GM19238 (cell line): ENCODE results near the gene CFAP46.
A peak's percentile ranks its signal among the peaks of the same experiment; 100 is the strongest.

ENCODE experiments used
- DNase-seq: peaks from one replicate; pipeline ENCODE4 v3.0.0; 2011; ENCODE audit warnings: low spot score; ENCODE audit not compliant: insufficient read length

CFAP46 gene

DNA sequence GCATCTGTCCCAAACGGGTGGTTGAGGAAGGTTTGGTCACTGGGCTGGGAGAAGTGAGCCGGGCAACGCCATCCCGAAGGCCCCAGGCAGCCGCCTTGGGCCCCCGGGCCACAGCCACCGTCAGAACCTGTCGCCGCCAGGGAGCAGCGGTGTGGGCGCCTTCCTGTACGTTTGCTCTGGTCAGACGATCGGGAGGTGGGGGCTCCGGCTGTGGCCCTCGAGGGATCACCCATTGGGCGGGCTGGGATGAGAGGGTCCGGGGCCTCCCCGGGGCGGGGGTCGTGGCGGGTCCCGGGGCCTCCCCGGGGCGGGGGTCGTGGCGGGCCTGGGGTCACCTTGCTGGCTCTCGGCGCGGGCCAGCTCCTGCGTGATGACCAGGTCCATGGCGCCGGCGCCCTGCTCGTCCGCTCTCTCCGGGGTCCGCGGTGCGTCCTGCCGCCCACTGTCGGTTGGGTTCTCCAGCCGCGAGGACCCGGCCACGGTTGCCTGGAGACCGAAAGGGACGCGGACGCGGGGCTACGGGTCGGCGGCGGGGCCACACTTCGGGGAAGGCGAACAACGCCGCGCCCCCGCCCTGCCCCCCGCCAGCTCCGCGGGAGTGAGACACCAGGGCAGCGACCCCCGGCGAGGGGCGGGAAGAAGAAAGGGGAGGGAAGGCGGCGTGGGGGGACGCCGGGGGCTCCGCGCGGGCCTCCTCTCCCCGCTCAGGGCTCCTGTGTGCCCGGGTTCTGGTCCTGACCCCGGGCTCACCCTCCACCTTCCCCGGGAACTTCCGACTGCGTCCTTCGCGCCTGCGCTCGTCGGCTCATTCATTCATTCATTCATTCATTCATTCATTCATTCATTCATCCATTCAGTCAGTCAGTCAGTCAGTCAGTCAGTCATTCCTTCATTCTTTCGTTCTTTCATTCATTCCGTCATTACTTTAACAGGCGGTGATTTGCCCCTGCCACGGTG lies at the start of gene CFAP46:
Gene CFAP46, minus strand, starts transcription at position 470 of the 957 bp plus-strand sequence. Its CDS starts 86 bp downstream, at position 384.
- peak; percentile 62 for DNase-seq

DNA sequence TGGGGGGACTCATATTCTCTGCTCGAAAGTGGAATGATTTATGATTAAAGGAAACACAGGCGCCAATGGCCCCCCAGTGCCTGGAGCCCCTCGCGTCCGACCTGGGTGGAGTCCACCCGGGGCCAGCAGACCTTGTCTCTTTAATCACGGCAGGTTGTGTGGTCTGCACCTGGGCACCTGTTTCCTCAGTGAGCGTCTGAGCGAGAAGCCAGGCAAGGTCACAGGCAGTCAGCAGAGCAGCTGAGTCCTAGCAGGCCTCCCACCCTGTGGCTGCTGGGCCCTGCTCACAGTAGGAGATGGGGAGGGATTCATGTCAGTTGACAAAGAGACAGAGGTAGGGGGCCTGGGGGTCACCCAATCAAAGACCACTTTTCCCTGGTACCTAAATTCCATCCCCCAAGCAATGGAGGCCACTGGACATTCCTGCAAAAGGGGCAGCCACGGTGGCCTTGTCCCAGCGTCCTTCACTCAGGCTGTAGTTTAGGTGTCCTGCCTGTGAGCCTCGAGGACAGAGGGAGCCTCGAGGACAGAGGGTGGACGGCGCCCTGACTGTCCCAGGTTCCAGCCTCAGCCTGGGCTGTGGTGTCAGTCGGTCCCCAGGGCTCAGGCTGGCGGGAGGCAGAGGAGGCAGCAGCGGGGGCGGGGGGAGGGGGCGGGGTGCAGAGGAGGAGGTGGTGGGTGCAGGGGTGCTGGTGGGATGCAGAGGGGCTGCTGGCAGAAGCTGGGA lies 49.5 kb upstream of the CFAP46 start:
- DNase-seq: no peak

- DNase-seq: no peak
Observed at GRCh38 chr10:132990684-132991545, 48.5 kb upstream of the CFAP46 start.

GRCh38 chr10:132989476-132990415 lies 47.4 kb upstream of the CFAP46 start:
- DNase-seq: no peak

DNA sequence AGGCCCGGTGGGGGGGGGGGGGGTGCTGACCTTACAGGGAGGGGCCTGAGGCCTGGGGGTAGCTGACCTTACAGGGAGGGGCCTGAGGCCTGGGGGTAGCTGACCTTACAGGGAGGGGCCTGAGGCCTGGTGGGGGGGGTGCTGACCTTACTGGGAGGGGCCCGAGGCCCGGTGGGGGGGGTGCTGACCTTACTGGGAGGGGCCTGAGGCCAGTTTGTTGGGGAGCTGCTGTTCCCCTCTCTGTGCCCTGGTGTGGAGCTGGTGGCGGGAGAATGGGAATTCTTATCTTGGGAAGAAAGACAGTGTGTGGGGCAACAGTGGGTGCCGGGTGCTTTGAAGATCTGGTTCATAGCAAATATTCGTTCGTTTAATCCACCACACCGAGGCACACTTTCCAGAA lies 46.6 kb upstream of the CFAP46 start:
- no peak for DNase-seq

GRCh38 chr10:132987671-132988571 lies 45.6 kb upstream of the CFAP46 start:
- DNase-seq: no peak

DNA sequence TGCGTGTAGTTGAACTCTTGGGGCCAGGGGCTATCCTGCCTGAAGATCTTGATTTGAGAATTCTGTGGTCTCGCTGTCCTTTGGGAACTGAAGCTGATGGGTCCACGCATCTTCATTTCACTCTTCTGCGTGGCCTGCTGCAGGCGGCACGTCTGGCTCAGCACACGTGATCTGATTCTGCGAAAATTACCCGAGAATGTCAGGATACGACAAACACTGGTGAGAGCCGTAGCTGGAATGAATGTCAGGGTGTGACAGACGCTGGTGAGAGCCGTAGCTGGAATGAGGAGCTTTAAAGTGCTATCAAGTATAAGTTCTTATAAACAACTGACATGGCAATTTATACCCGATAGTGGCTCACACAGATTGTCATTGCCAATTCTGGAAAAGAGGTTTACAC lies 44.6 kb upstream of the CFAP46 start:
- no peak for DNase-seq

GRCh38 chr10:132986576-132986975 lies 44.2 kb upstream of the CFAP46 start:
- no peak for DNase-seq

GRCh38 chr10:132986076-132986475 lies 43.7 kb upstream of the CFAP46 start:
- no peak for DNase-seq

DNA sequence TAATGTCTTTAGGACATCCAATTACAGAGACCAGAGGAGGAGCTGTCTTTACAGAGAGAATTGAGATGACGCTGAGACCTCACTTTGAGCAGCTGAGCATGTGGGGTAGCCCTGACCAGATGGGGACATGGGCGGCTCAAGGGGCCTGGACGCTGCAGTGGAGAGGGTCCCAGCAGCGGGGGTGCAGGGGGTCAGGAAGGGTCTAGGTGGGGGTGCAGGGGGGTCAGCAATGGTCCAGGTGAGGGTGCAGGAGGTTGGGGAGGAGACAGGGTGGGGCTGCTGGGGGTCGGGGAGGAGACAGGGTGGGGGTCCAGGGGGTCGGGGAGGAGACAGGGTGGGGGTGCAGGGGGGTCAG lies 43.2 kb upstream of the CFAP46 start:
- no peak for DNase-seq

- no peak for DNase-seq
Observed at GRCh38 chr10:132984801-132985545, 42.6 kb upstream of the CFAP46 start.

GRCh38 chr10:132984008-132984295 lies 41.6 kb upstream of the CFAP46 start:
- DNase-seq: no peak

DNA sequence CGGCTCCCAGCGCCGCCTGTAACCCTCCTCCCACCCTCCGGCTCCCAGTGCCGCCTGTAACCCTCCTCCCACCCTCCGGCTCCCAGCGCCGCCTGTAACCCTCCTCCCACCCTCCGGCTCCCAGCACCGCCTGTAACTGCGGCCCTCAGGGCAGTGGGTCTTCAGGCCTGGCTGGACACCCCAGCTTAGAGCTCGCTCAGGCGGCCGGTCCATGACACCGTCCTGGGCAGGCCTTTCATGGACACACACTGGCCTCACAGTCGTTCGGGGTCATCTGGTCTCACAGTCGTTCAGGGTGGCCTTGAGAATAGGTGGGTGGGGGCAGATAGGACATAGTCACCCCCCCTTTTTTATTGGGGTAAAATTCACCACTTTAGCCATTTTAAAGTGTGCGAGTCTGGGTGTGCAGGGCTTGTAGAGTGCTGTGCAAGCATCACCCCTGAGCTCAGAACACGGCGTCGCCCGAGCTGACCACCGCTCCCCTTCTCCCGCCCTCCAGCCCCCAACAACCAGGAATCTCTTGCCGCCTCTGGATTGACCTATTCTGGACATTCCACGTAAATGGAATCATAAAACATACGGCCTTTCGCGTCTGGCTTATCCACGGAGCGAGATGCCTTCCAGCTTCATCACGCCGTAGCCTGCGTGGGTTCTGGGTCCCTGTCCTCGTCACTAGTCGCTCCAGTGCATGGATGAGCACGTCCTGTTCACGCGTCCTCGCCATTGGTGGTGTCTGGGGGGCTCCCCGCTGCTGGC lies 41.1 kb upstream of the CFAP46 start:
- no peak for DNase-seq

GRCh38 chr10:132982301-132982989 lies 40.1 kb upstream of the CFAP46 start:
- DNase-seq: no peak

DNA sequence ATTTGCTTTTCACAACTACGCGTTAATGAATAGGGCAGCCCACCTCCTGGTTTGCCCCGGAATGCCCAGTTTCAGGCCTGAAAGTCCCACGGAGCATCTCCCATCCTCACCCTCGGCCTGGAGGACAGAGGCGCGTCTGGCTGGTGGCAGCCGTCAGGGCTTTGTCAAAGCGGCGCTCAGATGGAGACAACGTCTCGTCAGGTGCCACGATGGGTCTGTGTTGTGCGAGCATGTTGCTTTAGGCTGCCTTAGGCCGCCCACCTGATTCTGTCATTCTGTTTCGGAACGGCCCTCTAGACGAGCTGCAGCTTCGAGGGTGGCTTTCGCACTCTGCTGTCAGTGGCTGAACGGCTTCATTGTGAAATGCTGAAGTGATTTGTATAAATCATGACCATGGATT lies 39.4 kb upstream of the CFAP46 start:
- no peak for DNase-seq

DNA sequence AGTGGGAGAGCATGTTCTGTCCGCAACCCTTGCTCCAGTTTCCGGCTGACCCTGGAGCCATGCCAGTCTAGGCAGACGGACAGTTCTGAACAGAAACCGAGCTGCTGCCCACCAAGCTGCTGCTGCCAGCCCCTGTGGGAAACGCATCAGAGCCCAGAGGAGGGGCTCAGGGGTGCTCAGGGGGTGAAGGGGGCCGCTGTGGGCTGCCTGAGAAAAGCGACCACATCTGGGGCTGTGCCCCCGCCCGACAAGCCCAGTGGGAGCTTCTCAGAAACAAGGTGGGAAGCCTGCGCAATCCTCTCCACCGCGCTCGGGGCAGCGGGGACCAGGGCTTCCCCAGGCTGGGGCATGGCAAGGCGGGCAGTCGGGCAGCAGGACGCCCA lies 38.8 kb upstream of the CFAP46 start:
- no peak for DNase-seq

DNA sequence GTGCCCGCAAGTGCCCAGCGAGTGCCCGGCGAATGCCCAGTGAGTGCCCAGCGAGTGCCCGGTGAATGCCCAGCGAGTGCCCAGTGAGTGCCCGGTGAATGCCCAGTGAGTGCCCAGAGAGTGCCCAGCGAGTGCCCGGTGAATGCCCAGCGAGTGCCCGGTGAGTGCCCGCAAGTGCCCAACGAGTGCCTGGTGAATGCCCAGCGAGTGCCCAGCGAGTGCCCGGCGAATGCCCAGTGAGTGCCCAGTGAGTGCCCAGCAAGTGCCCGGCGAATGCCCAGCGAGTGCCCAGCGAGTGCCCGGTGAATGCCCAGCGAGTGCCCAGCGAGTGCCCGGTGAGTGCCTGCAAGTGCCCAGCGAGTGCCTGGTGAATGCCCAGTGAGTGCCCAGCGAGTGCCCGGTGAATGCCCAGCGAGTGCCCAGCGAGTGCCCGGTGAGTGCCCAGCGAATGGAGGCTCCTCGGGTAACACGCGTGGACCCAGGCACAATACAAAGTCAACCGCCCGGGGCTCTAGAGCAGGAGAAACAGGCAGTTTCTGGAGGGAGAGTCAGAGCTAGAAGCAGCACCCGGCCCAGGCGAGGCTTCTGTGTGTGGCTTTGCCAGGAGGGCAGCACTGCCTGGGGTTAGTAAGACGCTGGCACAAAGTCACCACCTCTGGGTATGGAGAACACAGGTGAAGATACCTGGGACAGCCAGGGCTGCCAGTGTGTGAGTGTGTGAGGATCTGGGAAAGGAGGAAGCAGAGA lies 38.2 kb upstream of the CFAP46 start:
- no peak for DNase-seq
